ENCODE measurements around the gene COX7A1.

The COX7A1 gene

DNA sequence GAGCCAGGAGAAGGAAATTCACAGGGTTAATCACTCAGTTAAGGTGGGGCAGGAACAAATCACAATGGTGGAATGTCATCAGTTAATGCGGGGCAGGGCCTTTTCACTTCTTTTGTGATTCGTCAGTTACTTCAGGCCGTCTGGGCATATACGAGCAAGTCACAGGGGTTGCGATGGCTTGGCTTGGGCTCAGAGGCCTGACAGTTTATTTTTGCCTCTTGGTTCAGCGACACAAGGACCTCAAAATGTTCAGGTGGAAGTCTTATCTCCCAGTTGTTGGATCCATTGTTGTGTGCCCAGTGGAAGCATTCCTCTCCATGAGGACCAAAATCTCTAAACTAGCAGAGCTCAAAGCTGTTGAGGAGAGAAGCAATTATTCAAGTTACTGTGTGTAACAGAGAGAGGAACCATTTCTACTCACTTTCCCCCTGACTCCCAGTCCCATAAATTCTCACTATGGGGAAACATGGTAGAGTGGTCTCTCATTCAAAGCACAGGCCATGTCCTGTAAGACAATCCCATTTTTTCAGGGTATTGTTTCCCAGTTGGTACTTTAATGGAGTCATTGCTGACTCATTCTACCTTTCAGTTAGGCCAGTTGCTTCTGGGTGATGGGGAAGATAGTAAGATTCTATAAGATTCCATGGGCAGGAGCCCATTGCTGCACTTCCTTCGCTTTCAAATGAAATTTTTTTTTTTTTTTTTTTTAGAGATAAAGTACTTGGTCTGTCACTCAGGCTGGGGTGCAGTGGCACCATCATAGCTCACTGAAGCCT is 8.8 kb upstream of the COX7A1 start:
- H2BK120ac ChIP-seq (ENCODE audit: low read depth, low read length) = no peak overlapping the region
- H3K36me3 ChIP-seq (ENCODE audit: control insufficient read depth, insufficient read depth, low read length) = no peaks in the 10 kb centered on the region
- no peak overlapping the region for H2BK15ac ChIP-seq (replicated peaks; ENCODE audit: low read depth)
- no peak overlapping the region for H4K8ac ChIP-seq (ENCODE audit: low read depth, low read length)
- peak overlapping the region; percentile 68 for H3K27ac ChIP-seq (ENCODE audit: low read depth, low read length)
- H3K9ac ChIP-seq (ENCODE audit: low read length) = peak overlapping the region; percentile 56
- no peak overlapping the region for H3K23ac ChIP-seq (ENCODE audit: low read length)
- H3K4me1 ChIP-seq (ENCODE audit: control insufficient read depth, low read depth, low read length) = peaks cover 5% of the 10 kb centered on the region
- peak overlapping the region; percentile 85 for H3K56ac ChIP-seq (ENCODE audit: low read length)
- H3K79me2 ChIP-seq (ENCODE audit: control insufficient read depth, insufficient read depth, low read length) = no peaks in the 10 kb centered on the region
- peak overlapping the region; percentile 5 for H4K5ac ChIP-seq (ENCODE audit: low read length)
- H3K18ac ChIP-seq (ENCODE audit: low read length) = peak overlapping the region; percentile 65
- H3K4ac ChIP-seq (ENCODE audit: low read depth, low read length) = no peak overlapping the region
- H3K79me1 ChIP-seq (ENCODE audit: low read length) = no peaks in the 10 kb centered on the region
- H2AK5ac ChIP-seq (ENCODE audit: low read length) = peak overlapping the region; percentile 96
- H3K4me2 ChIP-seq (ENCODE audit: low read length) = no peak overlapping the region
- DNase-seq = peak; percentile 51
- peak overlapping the region; percentile 2 for H2BK5ac ChIP-seq (ENCODE audit: low read length)
- no peak overlapping the region for H3K4me3 ChIP-seq (ENCODE audit: low read length)
- WGBS (ENCODE audit: extremely low coverage, insufficient coverage, low lambda C conversion rate) = no CpG with 5 or more reads among the region's 7 CpGs
- no peaks in the 10 kb centered on the region for H3K27me3 ChIP-seq (ENCODE audit: insufficient read depth, low read length, poor library complexity)

DNA sequence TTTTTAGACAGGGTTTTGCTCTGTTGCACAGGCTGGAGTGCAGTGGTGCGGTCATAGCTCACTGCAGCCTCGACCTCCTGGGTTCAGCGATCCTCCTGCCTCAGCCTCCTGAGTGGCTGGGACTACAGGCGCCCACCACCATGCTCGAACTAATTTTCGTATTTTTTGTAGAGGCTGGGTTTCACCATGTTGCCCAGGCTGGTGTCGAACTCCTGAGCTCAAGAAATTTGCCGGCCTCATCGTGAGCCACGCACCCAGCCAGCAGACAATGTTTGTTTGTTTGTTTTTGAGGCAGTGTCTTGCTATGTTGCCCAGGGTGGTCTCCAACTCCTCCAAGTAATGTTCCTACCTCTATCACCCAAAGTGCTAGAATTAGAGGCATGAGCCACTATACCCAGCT is 879 bp upstream of the COX7A1 start:
- no peak overlapping the region for H4K8ac ChIP-seq (ENCODE audit: low read depth, low read length)
- H3K4me2 ChIP-seq (ENCODE audit: low read length) = no peak overlapping the region
- no peaks in the 10 kb centered on the region for H3K79me1 ChIP-seq (ENCODE audit: low read length)
- no peaks in the 10 kb centered on the region for H3K79me2 ChIP-seq (ENCODE audit: control insufficient read depth, insufficient read depth, low read length)
- H4K5ac ChIP-seq (ENCODE audit: low read length) = no peak overlapping the region
- H2BK15ac ChIP-seq (replicated peaks; ENCODE audit: low read depth) = no peak overlapping the region
- H3K4ac ChIP-seq (ENCODE audit: low read depth, low read length) = no peak overlapping the region
- no peak overlapping the region for H3K27ac ChIP-seq (ENCODE audit: low read depth, low read length)
- no peak overlapping the region for H3K56ac ChIP-seq (ENCODE audit: low read length)
- no peak overlapping the region for H2BK5ac ChIP-seq (ENCODE audit: low read length)
- H3K4me3 ChIP-seq (ENCODE audit: low read length) = no peak overlapping the region
- H3K27me3 ChIP-seq (ENCODE audit: insufficient read depth, low read length, poor library complexity) = no peaks in the 10 kb centered on the region
- DNase-seq = no peak
- H2BK120ac ChIP-seq (ENCODE audit: low read depth, low read length) = no peak overlapping the region
- H3K18ac ChIP-seq (ENCODE audit: low read length) = no peak overlapping the region
- H2AK5ac ChIP-seq (ENCODE audit: low read length) = no peak overlapping the region
- H3K4me1 ChIP-seq (ENCODE audit: control insufficient read depth, low read depth, low read length) = no peaks in the 10 kb centered on the region
- no peak overlapping the region for H3K23ac ChIP-seq (ENCODE audit: low read length)
- WGBS (ENCODE audit: extremely low coverage, insufficient coverage, low lambda C conversion rate) = no CpG with 5 or more reads among the region's 10 CpGs
- H3K9ac ChIP-seq (ENCODE audit: low read length) = no peak overlapping the region
- H3K36me3 ChIP-seq (ENCODE audit: control insufficient read depth, insufficient read depth, low read length) = peaks cover 4% of the 10 kb centered on the region

DNA sequence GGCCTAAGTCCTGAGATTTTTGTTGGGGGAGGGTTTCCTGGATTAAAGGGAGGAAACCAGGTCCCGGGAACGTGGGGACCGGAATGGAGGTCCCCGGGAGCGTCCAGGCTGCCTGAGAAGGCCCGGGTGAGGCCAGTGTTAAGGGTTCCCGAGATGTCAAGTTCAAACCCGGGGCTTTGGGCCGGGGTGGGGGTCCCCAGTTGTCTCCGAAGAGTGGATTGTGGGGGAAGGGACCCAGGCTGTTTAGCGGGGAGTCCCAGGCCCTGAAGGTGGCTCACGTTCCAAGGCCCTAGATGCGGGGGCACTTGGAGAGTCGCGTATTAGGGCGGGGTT is 262 bp downstream of the COX7A1 start:
- no peak overlapping the region for H4K8ac ChIP-seq (ENCODE audit: low read depth, low read length)
- H3K23ac ChIP-seq (ENCODE audit: low read length) = no peak overlapping the region
- DNase-seq = no peak
- H3K9ac ChIP-seq (ENCODE audit: low read length) = no peak overlapping the region
- H3K79me2 ChIP-seq (ENCODE audit: control insufficient read depth, insufficient read depth, low read length) = no peaks in the 10 kb centered on the region
- H2AK5ac ChIP-seq (ENCODE audit: low read length) = no peak overlapping the region
- peaks cover 4% of the 10 kb centered on the region for H3K36me3 ChIP-seq (ENCODE audit: control insufficient read depth, insufficient read depth, low read length)
- no peak overlapping the region for H2BK15ac ChIP-seq (replicated peaks; ENCODE audit: low read depth)
- H2BK5ac ChIP-seq (ENCODE audit: low read length) = no peak overlapping the region
- H3K4me3 ChIP-seq (ENCODE audit: low read length) = no peak overlapping the region
- no peaks in the 10 kb centered on the region for H3K4me1 ChIP-seq (ENCODE audit: control insufficient read depth, low read depth, low read length)
- WGBS (ENCODE audit: extremely low coverage, insufficient coverage, low lambda C conversion rate) = no CpG with 5 or more reads among the region's 16 CpGs
- no peak overlapping the region for H3K18ac ChIP-seq (ENCODE audit: low read length)
- H3K27ac ChIP-seq (ENCODE audit: low read depth, low read length) = no peak overlapping the region
- H3K4me2 ChIP-seq (ENCODE audit: low read length) = no peak overlapping the region
- no peak overlapping the region for H3K4ac ChIP-seq (ENCODE audit: low read depth, low read length)
- H3K27me3 ChIP-seq (ENCODE audit: insufficient read depth, low read length, poor library complexity) = no peaks in the 10 kb centered on the region
- no peak overlapping the region for H3K56ac ChIP-seq (ENCODE audit: low read length)
- H3K79me1 ChIP-seq (ENCODE audit: low read length) = no peaks in the 10 kb centered on the region
- H2BK120ac ChIP-seq (ENCODE audit: low read depth, low read length) = no peak overlapping the region
- H4K5ac ChIP-seq (ENCODE audit: low read length) = no peak overlapping the region

DNA sequence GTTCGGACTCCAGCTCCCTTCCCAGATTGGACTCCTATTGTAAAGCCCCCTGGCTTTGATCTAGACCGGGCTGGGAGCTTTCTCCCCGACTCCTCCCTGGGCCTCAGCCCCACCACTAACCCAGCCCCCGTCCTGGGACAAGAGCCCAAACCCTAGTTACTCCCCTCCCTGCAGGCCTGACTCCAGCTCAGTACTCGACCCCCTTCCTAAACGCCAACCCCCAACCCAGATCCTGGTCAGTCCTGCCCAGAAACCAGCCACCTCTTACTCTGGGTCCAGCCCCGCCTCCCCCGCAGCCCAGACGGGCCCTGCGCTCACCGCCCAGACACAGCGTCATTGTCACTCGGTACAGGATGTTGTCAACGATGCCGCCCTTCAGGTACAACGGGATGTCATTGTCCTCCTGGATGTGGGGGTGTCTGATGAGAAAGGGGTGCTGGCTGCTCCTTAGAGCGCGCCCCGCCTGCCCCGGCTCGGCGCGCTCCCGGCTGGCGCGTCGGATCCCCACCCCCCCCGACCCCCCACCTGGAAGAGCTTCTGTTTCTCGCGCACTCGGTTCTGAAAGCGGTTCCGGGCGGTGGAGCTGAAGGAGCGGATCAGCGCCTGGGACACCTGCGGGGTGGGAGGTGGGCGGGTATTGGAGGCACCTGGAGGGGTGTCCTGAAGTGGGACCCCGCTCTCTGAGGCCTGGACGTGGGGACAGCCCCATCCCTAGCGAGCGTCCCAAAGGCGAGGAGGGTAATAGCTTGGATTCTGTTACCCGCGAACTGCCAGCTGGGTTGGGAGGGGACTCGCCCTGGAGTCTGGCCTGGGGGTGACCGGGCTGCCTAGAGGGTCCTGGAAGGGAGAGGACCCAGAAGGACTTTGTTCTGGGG is 866 bp downstream of the COX7A1 start:
- H3K9ac ChIP-seq (ENCODE audit: low read length) = no peak overlapping the region
- no peak overlapping the region for H2AK5ac ChIP-seq (ENCODE audit: low read length)
- H2BK15ac ChIP-seq (replicated peaks; ENCODE audit: low read depth) = no peak overlapping the region
- no peak overlapping the region for H3K27ac ChIP-seq (ENCODE audit: low read depth, low read length)
- H3K4ac ChIP-seq (ENCODE audit: low read depth, low read length) = no peak overlapping the region
- no peak overlapping the region for H3K23ac ChIP-seq (ENCODE audit: low read length)
- H3K18ac ChIP-seq (ENCODE audit: low read length) = no peak overlapping the region
- no peak overlapping the region for H3K4me3 ChIP-seq (ENCODE audit: low read length)
- no peak overlapping the region for H4K5ac ChIP-seq (ENCODE audit: low read length)
- H3K36me3 ChIP-seq (ENCODE audit: control insufficient read depth, insufficient read depth, low read length) = peaks cover 6% of the 10 kb centered on the region
- no peak overlapping the region for H2BK120ac ChIP-seq (ENCODE audit: low read depth, low read length)
- no peaks in the 10 kb centered on the region for H3K27me3 ChIP-seq (ENCODE audit: insufficient read depth, low read length, poor library complexity)
- H3K79me2 ChIP-seq (ENCODE audit: control insufficient read depth, insufficient read depth, low read length) = no peaks in the 10 kb centered on the region
- no peak overlapping the region for H3K4me2 ChIP-seq (ENCODE audit: low read length)
- no peak overlapping the region for H4K8ac ChIP-seq (ENCODE audit: low read depth, low read length)
- H3K4me1 ChIP-seq (ENCODE audit: control insufficient read depth, low read depth, low read length) = no peaks in the 10 kb centered on the region
- H3K56ac ChIP-seq (ENCODE audit: low read length) = no peak overlapping the region
- no peak overlapping the region for H2BK5ac ChIP-seq (ENCODE audit: low read length)
- DNase-seq = peak; percentile 34
- H3K79me1 ChIP-seq (ENCODE audit: low read length) = no peaks in the 10 kb centered on the region
- WGBS (ENCODE audit: extremely low coverage, insufficient coverage, low lambda C conversion rate) = no CpG with 5 or more reads among the region's 47 CpGs

DNA sequence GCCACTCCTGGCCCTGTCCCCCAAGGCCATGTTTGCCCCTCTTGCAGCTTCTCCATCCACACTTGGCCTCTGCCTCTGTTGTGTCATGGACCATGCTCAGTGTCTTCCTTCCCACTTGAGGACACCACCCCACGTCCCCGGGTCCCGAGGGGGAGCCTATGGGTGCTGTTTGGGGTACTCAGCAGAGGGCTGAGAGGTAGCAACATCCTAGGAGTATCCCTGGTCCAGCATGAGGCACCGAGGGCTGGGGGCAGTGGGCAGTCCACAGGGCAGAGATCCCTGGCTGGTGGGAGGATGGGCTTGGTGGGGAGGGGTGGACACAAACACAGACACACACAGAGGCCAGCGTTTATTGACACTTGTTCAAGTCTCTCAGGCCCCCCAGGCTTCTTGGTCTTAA is 1.7 kb downstream of the COX7A1 start:
- H3K27ac ChIP-seq (ENCODE audit: low read depth, low read length) = no peak overlapping the region
- no peak overlapping the region for H3K4me3 ChIP-seq (ENCODE audit: low read length)

More for the DNA sequence above, 1.7 kb downstream of the COX7A1 start:
- Histone ChIP-seq H3K4me1 (ENCODE audit: control insufficient read depth, low read depth, low read length) (no peaks in the 10 kb centered on the region), H3K56ac (ENCODE audit: low read length) (no peak overlapping the region), H3K36me3 (ENCODE audit: control insufficient read depth, insufficient read depth, low read length) (peaks cover 13% of the 10 kb centered on the region), H2BK5ac (ENCODE audit: low read length) (no peak overlapping the region), H4K5ac (ENCODE audit: low read length) (no peak overlapping the region), H3K18ac (ENCODE audit: low read length) (no peak overlapping the region), H3K79me2 (ENCODE audit: control insufficient read depth, insufficient read depth, low read length) (no peaks in the 10 kb centered on the region), H3K27me3 (ENCODE audit: insufficient read depth, low read length, poor library complexity) (no peaks in the 10 kb centered on the region), H3K9ac (ENCODE audit: low read length) (no peak overlapping the region), H2BK15ac (replicated peaks; ENCODE audit: low read depth) (no peak overlapping the region), H3K79me1 (ENCODE audit: low read length) (peaks cover 4% of the 10 kb centered on the region), H4K8ac (ENCODE audit: low read depth, low read length) (no peak overlapping the region), H2AK5ac (ENCODE audit: low read length) (no peak overlapping the region), H3K23ac (ENCODE audit: low read length) (no peak overlapping the region), H3K4me2 (ENCODE audit: low read length) (no peak overlapping the region), H3K4ac (ENCODE audit: low read depth, low read length) (no peak overlapping the region), H2BK120ac (ENCODE audit: low read depth, low read length) (no peak overlapping the region)
- no peak for DNase-seq
- no CpG with 5 or more reads among the region's 5 CpGs for WGBS (ENCODE audit: extremely low coverage, insufficient coverage, low lambda C conversion rate)
